GM18511 (cell line): ENCODE measurements around the gene MPHOSPH9.
"Not testable (repeated sequence)": the region's sequence is repeated elsewhere in the genome, so short reads cannot be mapped to it uniquely, and the experiment has no call there.

Experiments used
- ATAC-seq: cut with Tn5 transposase; IDR thresholded peaks from one replicate; pipeline ENCODE4 v1.9.1; 2021; ENCODE audit warnings: mild to moderate bottlenecking, moderate library complexity; ENCODE audit not compliant: unreplicated experiment

The MPHOSPH9 gene

GRCh38 chr12:123261196-123261595 lies 28.3 kb upstream of the MPHOSPH9 start:
- ATAC-seq = no peak

GRCh38 chr12:123260081-123260480 lies 27.1 kb upstream of the MPHOSPH9 start:
- ATAC-seq = no peak

GRCh38 chr12:123258593-123258992 lies 25.7 kb upstream of the MPHOSPH9 start:
- ATAC-seq = no peak

GRCh38 chr12:123254853-123255446 lies 22.0 kb upstream of the MPHOSPH9 start:
- ATAC-seq = no peak

GRCh38 chr12:123253641-123254459 lies 20.9 kb upstream of the MPHOSPH9 start:
- no peak for ATAC-seq

GRCh38 chr12:123252365-123252764 lies 19.4 kb upstream of the MPHOSPH9 start:
- ATAC-seq = not testable (repeated sequence)

GRCh38 chr12:123251403-123252076 lies 18.6 kb upstream of the MPHOSPH9 start:
- ATAC-seq = no peak

- no peak for ATAC-seq
These were observed 17.8 kb upstream of the MPHOSPH9 start for GRCh38 chr12:123250471-123251383.

- not testable (repeated sequence) for ATAC-seq
These were observed 16.2 kb upstream of the MPHOSPH9 start for GRCh38 chr12:123248996-123249741.

GRCh38 chr12:123248129-123248528 lies 15.2 kb upstream of the MPHOSPH9 start:
- not testable (repeated sequence) for ATAC-seq

GRCh38 chr12:123245678-123246077 lies 12.7 kb upstream of the MPHOSPH9 start:
- no peak for ATAC-seq

- ATAC-seq = no peak
These were observed 10.8 kb upstream of the MPHOSPH9 start for GRCh38 chr12:123243671-123244262.

GRCh38 chr12:123242116-123242904 lies 9.4 kb upstream of the MPHOSPH9 start:
- no peak for ATAC-seq

- no peak for ATAC-seq
These were observed 6.0 kb upstream of the MPHOSPH9 start for GRCh38 chr12:123238961-123239360.

GRCh38 chr12:123238330-123238682 lies 5.4 kb upstream of the MPHOSPH9 start:
- ATAC-seq = no peak

- no peak for ATAC-seq
These were observed 4.8 kb upstream of the MPHOSPH9 start for GRCh38 chr12:123237646-123238329.

- peak; percentile 18 for ATAC-seq
These were observed 766 bp upstream of the MPHOSPH9 start for GRCh38 chr12:123233505-123234308.

- no peak for ATAC-seq
These were observed 502 bp downstream of the MPHOSPH9 start for GRCh38 chr12:123232472-123232806.
